GM19025 (cell line): Measurements from ENCODE around the gene NBR1.
"Not testable (repeated sequence)": the region's sequence is repeated elsewhere in the genome, so short reads cannot be mapped to it uniquely, and the experiment has no call there.

ENCODE experiments used
- ATAC-seq: cut with Tn5 transposase; IDR thresholded peaks from one replicate; pipeline ENCODE4 v1.9.1; 2021; ENCODE audit warnings: mild to moderate bottlenecking, low read depth, moderate library complexity; ENCODE audit not compliant: unreplicated experiment

The NBR1 gene

DNA sequence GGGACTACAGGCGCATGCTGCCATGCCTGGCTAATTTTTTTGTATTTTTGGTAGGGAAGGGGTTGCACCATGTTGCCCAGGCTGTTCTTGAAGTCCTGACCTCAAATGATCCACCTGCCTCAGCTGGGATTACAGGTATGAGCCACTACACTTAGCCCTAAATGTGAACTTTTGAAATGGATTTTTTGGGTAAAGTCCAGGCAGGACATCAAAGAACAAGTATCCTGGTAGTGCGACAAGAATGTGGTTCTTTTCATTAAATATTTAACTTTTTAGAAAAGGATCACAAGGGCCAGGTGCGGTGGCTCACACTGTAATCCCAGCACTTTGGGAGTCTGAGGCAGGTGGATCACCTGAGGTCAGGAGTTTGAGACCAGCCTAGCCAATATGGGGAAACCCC is 15.3 kb upstream of the NBR1 start:
- no peak for ATAC-seq

GRCh38 chr17:43159232-43159631 is 11.8 kb upstream of the NBR1 start:
- ATAC-seq: not testable (repeated sequence)

DNA sequence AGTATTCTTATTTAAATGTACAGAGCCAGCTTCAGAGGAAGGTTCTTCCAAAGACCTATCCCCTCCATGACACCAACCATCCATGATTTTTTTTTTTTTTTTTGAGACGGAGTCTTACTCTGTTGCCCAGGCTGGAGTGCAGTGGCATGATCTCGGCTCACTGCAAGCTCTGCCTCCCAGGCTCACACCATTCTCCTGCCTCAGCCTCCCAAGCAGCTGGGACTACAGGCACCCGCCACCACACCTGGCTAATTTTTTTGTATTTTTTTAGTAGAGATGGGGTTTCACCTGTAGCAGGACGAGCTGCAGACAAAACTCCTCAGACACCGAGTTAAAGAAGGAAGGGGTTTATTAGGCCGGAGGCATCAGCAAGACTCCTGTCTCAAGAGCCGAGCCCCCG is 11.1 kb upstream of the NBR1 start:
- ATAC-seq: not testable (repeated sequence)

GRCh38 chr17:43165971-43166370 is 5.0 kb upstream of the NBR1 start:
- ATAC-seq: not testable (repeated sequence)

DNA sequence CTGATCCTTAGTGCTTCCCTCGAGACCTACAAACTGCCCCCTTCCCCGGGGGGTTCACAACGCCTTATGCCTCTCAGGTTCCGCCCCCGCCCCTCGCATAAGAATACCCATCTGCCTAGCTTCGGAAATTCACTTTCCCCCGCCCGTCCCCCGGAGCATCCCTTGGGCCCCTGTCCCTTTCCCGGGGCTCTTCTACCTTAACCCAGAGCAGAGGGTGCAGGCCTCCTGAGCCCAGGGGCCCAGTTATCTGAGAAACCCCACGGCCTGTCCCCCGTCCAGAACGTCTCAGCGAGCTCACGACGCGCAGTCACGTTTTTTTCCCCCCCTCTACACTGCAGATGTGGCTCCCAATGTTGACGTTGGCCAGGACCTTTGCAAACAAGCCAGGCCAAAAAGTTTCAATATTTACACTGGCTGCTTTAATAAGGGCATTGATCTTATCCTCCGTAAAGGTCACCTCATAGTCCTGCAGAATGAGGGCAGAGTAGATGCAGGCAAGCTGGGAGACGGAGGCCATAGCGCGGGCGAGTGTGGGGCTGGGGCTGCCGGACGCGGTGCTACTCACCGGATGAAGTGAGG is 1.4 kb upstream of the NBR1 start:
- peak; percentile 14 for ATAC-seq

- ATAC-seq: peak; percentile 59
Observed at GRCh38 chr17:43170140-43170765, 761 bp upstream of the NBR1 start.

- no peak for ATAC-seq
Observed at GRCh38 chr17:43171586-43172487, 823 bp downstream of the NBR1 start.

- ATAC-seq: no peak
Observed at GRCh38 chr17:43175213-43176118, 4.5 kb downstream of the NBR1 start.

GRCh38 chr17:43176119-43176570 is 5.1 kb downstream of the NBR1 start:
- ATAC-seq: no peak

DNA sequence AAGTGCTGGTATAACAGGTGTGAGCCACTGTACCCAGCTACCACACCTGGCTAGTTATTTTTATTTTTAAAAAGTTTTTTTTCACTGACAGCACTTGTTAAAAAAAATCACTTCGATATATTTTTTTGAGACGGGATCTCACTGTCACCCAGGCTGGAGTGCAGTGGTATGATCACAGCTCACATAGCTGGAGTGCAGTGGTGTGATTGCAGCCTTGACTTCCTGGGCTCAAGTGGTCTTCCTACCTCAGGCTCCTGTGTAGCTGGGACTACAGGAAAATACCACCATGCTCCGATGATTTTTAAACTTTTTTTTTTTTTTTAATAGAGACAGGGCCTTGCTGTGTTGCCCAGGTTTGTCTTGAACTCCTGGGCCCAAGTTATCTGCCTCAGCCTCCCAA is 12.9 kb downstream of the NBR1 start:
- no peak for ATAC-seq

GRCh38 chr17:43186656-43187055 is 15.6 kb downstream of the NBR1 start:
- ATAC-seq: not testable (repeated sequence)

DNA sequence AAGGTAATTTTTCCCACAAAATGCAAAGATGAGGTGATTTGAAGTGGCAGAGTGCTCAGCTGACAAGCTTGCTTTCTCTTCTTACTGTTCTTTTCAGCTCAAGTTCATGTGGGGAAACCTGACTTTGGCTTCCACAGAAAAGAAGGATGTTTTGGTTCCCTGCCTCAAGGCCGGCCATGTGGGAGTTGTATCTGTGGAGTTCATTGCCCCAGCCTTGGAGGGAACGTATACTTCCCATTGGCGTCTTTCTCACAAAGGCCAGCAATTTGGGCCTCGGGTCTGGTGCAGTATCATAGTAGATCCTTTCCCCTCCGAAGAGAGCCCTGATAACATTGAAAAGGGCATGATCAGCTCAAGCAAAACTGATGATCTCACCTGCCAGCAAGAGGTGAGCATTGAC is 22.2 kb downstream of the NBR1 start:
- no peak for ATAC-seq

DNA sequence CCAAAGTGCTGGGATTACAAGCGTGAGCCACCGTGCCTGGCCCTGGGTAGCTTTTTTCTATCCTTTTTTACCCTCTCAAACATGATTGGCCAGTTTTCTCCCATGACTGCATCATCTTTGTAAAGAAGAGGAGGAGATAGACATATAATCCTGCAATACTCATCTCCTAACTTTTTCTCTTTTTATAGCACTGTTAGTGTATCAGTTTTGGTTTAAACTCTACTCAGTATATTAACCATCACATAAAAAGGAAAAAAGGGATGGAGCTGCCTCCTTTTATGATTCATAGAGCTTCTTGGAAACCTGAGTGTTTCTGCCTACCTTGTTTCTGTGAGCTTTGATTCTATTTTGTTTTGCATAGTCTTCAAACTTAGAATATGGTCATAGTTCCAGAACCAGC is 28.6 kb downstream of the NBR1 start:
- no peak for ATAC-seq

- no peak for ATAC-seq
Observed at GRCh38 chr17:43200127-43200526, 29.1 kb downstream of the NBR1 start.

- not testable (repeated sequence) for ATAC-seq
Observed at GRCh38 chr17:43203013-43203412, 32.0 kb downstream of the NBR1 start.

- ATAC-seq: no peak
Observed at GRCh38 chr17:43210576-43210975, 39.6 kb downstream of the NBR1 start.

GRCh38 chr17:43211123-43211479 is 40.1 kb downstream of the NBR1 start:
- ATAC-seq: no peak

GRCh38 chr17:43211480-43212402 is 40.7 kb downstream of the NBR1 start, which contains the start of gene TMEM106A:
TSS of gene TMEM106A (plus strand) at chr17:43211875. CDS start at chr17:43213042, 1,167 bp downstream.
- peak; percentile 81 for ATAC-seq
